Measurements from ENCODE around the gene SLAMF1. TPM values are rescaled to one million over a fixed set of nuclear protein-coding genes. Genes with fewer than 3 reads are reported as not detected.

Gene SLAMF1
- total and polyA plus RNA-seq, 2 of the 13 experiments (the other 11 are each of a cell fraction or from before 2014, with no cell fraction given): not detected

DNA sequence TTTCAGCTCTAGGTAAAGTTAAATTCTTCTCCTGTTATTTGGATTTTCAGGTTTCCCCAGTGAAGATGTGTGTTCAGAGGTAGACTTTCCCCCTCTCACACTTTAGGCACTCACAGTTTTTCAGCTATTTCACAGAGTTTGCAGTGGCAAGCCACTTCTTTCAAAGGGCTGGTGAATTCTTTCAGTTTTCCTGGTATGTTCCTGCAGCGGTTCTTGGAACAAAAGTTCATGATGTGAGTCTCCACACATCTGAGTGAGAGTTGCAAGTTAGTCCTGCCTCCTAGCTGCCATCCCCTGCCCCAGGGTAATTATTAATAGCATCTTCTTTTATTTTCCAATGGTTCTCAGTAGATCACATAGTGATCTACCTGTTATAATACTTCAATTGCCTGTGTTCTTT lies 40.2 kb downstream of the SLAMF1 start:
- H3K27ac ChIP-seq (ENCODE audit: extremely low read length, insufficient read depth, low read length): no peak overlapping the region
- POLR2A ChIA-PET: no interaction called here

More for the DNA sequence above, 40.2 kb downstream of the SLAMF1 start:
- no peaks in the 10 kb centered on the region for H3K79me2 ChIP-seq (ENCODE audit: insufficient read depth, low read length)
- H3K9me3 ChIP-seq (ENCODE audit: low read length): peaks cover 4% of the 10 kb centered on the region
- H3K9ac ChIP-seq (ENCODE audit: insufficient read depth, low read depth, low read length): no peak overlapping the region
- CTCF ChIA-PET (ENCODE audit: low intra/inter-chr PET ratio, low total read pairs): interaction anchor here (2.4 to 3.3 kb wide), 2 partner anchors 112 to 178 kb away, joined by 21 to 37 read pairs; no protein-coding TSS in a partner anchor
- no peak overlapping the region for H3K4me2 ChIP-seq (ENCODE audit: low read depth, low read length)
- WGBS (ENCODE audit: low lambda C conversion rate): 0% methylated on average over 1 of the region's 1 CpG
- no peaks in the 10 kb centered on the region for H4K20me1 ChIP-seq (ENCODE audit: insufficient read depth, low read length)
- H3K4me3 ChIP-seq (replicated peaks in 1 of 3; ENCODE audit: insufficient read depth in 1 of 3, low read depth in 2 of 3, low read length in 3 of 3): no peak overlapping the region
- H3K36me3 ChIP-seq (replicated peaks in 1 of 2; ENCODE audit: control insufficient read depth in 1 of 2, insufficient read depth in 2 of 2, low read length in 2 of 2): no peaks in the 10 kb centered on the region
- TF ChIP-seq ZNF331 (CRISPR knock-in tag; IDR thresholded peaks at IDR 0.05) (no peak), TSC22D2 (CRISPR knock-in tag; IDR thresholded peaks at IDR 0.05; ENCODE audit: borderline replicate concordance) (no peak), ZNF282 (IDR thresholded peaks at IDR 0.05; ENCODE audit: partially characterized antibody) (no peak), SRSF9 (IDR thresholded peaks at IDR 0.05; ENCODE audit: borderline replicate concordance, insufficient read depth, low read depth, low read length, poor library complexity, severe bottlenecking) (no peak), JARID2 (CRISPR knock-in tag; IDR thresholded peaks at IDR 0.05; ENCODE audit: insufficient replicate concordance) (no peak), ZNF850 (CRISPR knock-in tag; conservative IDR thresholded peaks at IDR 0.05) (no peak), ARID2 (CRISPR knock-in tag; IDR thresholded peaks at IDR 0.05; ENCODE audit: borderline replicate concordance) (no peak), FIP1L1 (IDR thresholded peaks at IDR 0.05; ENCODE audit: borderline replicate concordance, insufficient read depth, low read depth, low read length) (no peak), ZNF775 (CRISPR knock-in tag; IDR thresholded peaks at IDR 0.05; ENCODE audit: borderline replicate concordance) (no peak), MBNL3 (CRISPR knock-in tag; conservative IDR thresholded peaks at IDR 0.05) (no peak)
- TF ChIP-seq, protein P1, sequence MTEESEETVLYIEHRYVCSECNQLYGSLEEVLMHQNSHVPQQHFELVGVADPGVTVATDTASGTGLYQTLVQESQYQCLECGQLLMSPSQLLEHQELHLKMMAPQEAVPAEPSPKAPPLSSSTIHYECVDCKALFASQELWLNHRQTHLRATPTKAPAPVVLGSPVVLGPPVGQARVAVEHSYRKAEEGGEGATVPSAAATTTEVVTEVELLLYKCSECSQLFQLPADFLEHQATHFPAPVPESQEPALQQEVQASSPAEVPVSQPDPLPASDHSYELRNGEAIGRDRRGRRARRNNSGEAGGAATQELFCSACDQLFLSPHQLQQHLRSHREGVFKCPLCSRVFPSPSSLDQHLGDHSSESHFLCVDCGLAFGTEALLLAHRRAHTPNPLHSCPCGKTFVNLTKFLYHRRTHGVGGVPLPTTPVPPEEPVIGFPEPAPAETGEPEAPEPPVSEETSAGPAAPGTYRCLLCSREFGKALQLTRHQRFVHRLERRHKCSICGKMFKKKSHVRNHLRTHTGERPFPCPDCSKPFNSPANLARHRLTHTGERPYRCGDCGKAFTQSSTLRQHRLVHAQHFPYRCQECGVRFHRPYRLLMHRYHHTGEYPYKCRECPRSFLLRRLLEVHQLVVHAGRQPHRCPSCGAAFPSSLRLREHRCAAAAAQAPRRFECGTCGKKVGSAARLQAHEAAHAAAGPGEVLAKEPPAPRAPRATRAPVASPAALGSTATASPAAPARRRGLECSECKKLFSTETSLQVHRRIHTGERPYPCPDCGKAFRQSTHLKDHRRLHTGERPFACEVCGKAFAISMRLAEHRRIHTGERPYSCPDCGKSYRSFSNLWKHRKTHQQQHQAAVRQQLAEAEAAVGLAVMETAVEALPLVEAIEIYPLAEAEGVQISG (CRISPR knock-in tag; IDR thresholded peaks at IDR 0.05): no peak
- intact Hi-C loops (cut with micrococcal nuclease; ENCODE audit: unreplicated experiment) (loop anchor here (1.0 to 2.0 kb wide), 3 partner anchors 62 to 178 kb away; no protein-coding TSS in a partner anchor), in situ Hi-C loops (cut with HindIII; ENCODE audit: extremely low pct_ligation_motif_present, low pct_unique_long_range_greater_than_20kb) (loop anchor here (5.0 kb wide), 2 partner anchors 114 to 179 kb away; no protein-coding TSS in a partner anchor)
- no peaks in the 10 kb centered on the region for H3K27me3 ChIP-seq (ENCODE audit: control insufficient read depth in 1 of 2, insufficient read depth in 2 of 2, low read length in 2 of 2)
- ATAC-seq (no peak), FAIRE-seq (no peak), DNase-seq (ENCODE audit: low spot score) (no peak)
- no peaks in the 10 kb centered on the region for H3K4me1 ChIP-seq (ENCODE audit: insufficient read depth, low read length)
- BruUV-seq (replicated peaks): no TSS peak
- no peak overlapping the region for H2AFZ ChIP-seq (ENCODE audit: low read length)
